ENCODE data around the gene ELP4.

ELP4 gene

DNA sequence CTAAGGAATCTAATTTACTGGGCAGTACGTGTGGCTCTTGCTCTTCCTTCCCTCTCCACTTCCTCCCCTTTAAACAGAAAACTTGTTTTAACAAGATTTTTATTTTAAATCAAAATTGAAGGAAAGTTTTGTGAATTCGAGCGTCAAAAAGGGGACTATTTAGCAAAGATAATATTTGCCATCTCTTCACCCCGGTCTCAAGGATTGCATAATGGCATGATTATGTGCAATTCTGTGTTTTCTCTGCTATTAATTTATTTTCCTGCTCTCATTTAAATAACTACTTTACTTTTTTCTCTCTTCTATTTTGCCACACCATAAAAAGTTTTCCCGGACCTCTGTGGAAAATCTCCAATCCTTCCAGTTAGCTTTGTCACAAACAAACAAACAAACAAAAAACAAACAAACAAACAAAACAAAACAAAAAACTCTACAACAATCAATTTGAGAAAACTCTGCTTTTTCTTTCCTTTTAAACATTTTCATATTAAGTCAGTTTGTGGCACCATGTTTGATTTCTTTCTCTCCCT is 311.7 kb downstream of the ELP4 start:
- in situ Hi-C loops (cut with MboI; ENCODE audit: low sequenced_read_pairs): no loop called here

GRCh38 chr11:31821766-31822165 is 312.2 kb downstream of the ELP4 start:
- in situ Hi-C loops (cut with MboI; ENCODE audit: low sequenced_read_pairs): no loop called here

DNA sequence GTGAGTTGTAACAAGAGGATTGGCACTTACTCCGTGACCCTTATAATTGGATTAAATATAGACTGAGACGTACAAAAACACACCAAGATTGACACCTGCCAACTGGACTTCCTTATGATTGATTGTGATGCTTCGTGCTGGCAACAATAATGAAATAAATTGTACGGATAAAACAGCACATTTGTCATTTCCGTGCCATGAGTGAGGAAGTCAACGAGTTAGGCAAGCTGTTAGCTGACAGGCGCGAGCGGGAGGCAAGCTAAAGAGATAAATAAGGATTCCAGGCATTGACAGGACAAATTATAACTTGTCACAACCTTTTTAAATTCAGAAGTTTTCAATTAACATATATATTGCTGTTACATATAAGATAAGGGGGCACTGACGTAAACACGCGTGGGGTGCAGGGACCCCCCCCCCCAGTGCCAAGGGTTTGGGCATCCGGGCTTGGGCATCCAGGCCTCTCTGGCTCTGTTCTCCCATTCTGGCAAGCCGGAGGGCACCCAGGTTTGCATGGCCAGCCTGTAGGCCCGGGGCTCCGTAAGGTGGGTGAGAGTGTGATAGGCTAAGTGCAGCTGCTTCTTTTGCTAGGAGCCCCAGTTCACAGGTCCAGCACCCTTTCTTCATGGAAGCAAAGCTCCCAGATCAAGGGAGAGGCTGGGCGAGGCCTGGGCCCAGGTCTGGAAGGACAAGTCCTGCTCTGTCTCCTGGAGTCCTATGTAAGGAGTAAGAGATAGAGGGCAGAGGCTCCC is 312.8 kb downstream of the ELP4 start:
- in situ Hi-C loops (cut with MboI; ENCODE audit: low sequenced_read_pairs): no loop called here

- in situ Hi-C loops (cut with MboI; ENCODE audit: low sequenced_read_pairs): no loop called here
These were observed 313.5 kb downstream of the ELP4 start for GRCh38 chr11:31822927-31823643.

- in situ Hi-C loops (cut with MboI; ENCODE audit: low sequenced_read_pairs): no loop called here
These were observed 314.2 kb downstream of the ELP4 start for GRCh38 chr11:31823644-31824331.

DNA sequence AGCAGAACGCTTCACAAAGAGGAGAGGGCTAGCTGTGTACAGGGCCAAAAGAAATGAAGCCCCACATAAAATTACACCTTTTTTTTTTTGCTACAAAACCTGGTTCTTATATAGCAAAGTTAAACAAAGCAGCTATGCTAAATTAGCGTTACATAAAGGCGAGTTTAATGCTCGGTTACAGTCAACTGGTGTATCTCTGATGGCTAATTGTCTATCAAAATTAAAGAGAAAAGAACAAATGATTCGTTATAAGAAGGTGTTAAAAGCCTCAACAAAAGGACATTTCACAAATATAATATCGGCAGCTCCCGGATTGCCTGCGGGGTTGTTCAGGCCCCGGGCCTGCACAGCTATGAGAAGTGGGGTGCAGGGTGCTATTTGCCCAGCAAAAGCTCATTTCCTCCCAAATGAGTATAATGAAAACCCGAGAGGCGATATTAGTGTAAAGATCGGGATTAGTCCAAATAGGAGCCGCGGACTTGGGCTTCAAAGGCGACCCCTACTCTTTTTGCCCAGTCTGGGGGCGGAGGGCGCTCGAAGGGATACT is 314.8 kb downstream of the ELP4 start:
- in situ Hi-C loops (cut with MboI; ENCODE audit: low sequenced_read_pairs): no loop called here

GRCh38 chr11:31824879-31825837 is 315.6 kb downstream of the ELP4 start:
- in situ Hi-C loops (cut with MboI; ENCODE audit: low sequenced_read_pairs): no loop called here

GRCh38 chr11:31825838-31826484 is 316.4 kb downstream of the ELP4 start:
- in situ Hi-C loops (cut with MboI; ENCODE audit: low sequenced_read_pairs): no loop called here

GRCh38 chr11:31826536-31827438 is 317.2 kb downstream of the ELP4 start:
- in situ Hi-C loops (cut with MboI; ENCODE audit: low sequenced_read_pairs): no loop called here

GRCh38 chr11:31827455-31828206 is 318.1 kb downstream of the ELP4 start:
- in situ Hi-C loops (cut with MboI; ENCODE audit: low sequenced_read_pairs): no loop called here

DNA sequence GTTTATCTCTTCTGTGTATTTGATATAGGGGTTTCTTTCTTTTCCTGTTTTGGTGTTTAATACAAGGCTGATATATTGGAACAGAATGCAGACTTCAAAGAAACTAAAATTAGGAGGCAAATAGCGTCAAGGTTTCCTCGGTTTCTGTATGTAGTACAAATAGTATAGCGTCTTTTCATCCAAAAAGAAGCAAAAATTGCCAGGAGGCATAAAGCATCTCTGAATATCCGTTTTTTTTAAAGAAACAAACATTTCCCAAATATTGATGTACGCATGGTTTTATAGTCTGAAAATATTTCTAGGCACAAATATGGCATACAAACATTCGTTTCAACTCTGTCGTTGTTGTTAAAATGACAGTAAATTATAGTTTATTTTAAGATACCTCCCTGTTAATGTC is 318.6 kb downstream of the ELP4 start:
- in situ Hi-C loops (cut with MboI; ENCODE audit: low sequenced_read_pairs): no loop called here

DNA sequence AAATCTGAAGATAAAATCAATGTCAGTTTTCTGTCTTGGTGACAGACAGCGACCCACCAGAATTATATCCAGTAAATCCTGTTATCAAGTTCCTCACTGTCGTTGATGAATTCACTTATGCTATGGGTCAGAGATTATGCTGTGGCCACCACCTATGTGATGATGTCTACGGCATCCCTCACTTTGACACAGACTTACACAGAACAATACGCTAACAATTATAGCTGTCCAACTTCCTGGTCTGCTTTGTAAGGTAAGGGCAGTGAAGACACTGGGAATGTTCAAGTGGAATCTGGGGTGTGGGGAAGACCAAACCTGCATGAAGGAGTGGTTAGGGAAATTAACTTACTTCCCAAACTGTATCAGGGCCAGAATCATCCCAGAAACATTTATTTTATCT is 320.8 kb downstream of the ELP4 start:
- in situ Hi-C loops (cut with MboI; ENCODE audit: low sequenced_read_pairs): no loop called here

DNA sequence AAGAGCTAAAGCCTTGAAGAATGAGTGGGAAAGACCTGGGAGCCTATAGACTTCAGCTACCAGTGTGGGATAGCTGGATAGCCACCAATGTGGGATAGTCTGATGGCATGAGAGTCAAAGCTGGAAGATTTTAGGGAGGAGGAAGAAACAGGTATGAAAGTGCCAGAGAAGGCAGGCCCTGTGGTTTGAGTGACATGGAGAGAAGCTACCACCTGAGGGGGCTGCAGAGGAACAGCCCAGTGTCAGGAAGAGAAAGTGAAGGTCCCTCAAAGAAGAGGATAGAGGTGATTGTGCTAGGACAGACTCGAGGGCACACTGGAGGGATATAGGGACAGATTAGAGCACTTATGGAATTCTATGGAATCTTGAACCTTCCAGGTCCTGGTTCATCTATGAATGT is 324.7 kb downstream of the ELP4 start:
- in situ Hi-C loops (cut with MboI; ENCODE audit: low sequenced_read_pairs): no loop called here
